Measurements from ENCODE around the gene GRM3. TPM values are rescaled to one million over a fixed set of nuclear protein-coding genes. Genes with fewer than 3 reads are reported as not detected.

The GRM3 gene
- total and polyA plus RNA-seq, 8 donors: 0.02 TPM; not detected in 7

- Histone ChIP-seq H3K36me3 (no peaks in the 10 kb centered on the region), H3K4me1 (no peaks in the 10 kb centered on the region), H3K9me3 (no peaks in the 10 kb centered on the region), H3K4me3 (no peak overlapping the region), H3K27me3 (no peaks in the 10 kb centered on the region), H3K27ac (no peak overlapping the region)
- no peak for TF ChIP-seq CTCF (IDR thresholded peaks at IDR 0.05)
- intact Hi-C loops (cut with DNase I): loop anchor here in 2 of 3 donors (10.0 kb wide), 2 partner anchors 1014 to 1024 kb away; no protein-coding TSS in a partner anchor
- no peak for ATAC-seq
- FAIRE-seq: no peak
- 37 to 49% methylated on average over 1 of the region's 1 CpG for WGBS, 2 donors
- DNase-seq: no peak
Observed at GRCh38 chr7:86908948-86909347, 265.2 kb downstream of the GRM3 start.

- TF ChIP-seq CTCF (IDR thresholded peaks at IDR 0.05): no peak
- intact Hi-C loops (cut with DNase I): no loop called here
- no peak overlapping the region for H3K4me3 ChIP-seq
- no peaks in the 10 kb centered on the region for H3K9me3 ChIP-seq
- no peak for FAIRE-seq
- H3K27ac ChIP-seq: no peak overlapping the region
- WGBS, 2 donors: 82 to 91% methylated on average over 1 of the region's 1 CpG
- H3K36me3 ChIP-seq: no peaks in the 10 kb centered on the region
- no peak for ATAC-seq
- DNase-seq: no peak
- H3K27me3 ChIP-seq: no peaks in the 10 kb centered on the region
- H3K4me1 ChIP-seq: no peaks in the 10 kb centered on the region
Observed at GRCh38 chr7:86911659-86912058, 267.9 kb downstream of the GRM3 start.

- no peak overlapping the region for H3K27ac ChIP-seq
- ATAC-seq: no peak
- H3K4me3 ChIP-seq: no peak overlapping the region
- no peaks in the 10 kb centered on the region for H3K4me1 ChIP-seq
- WGBS, 2 donors: 81 to 82% methylated on average over 4 of the region's 4 CpGs
- DNase-seq: no peak
- TF ChIP-seq CTCF (IDR thresholded peaks at IDR 0.05): no peak
- intact Hi-C loops (cut with DNase I): no loop called here
- FAIRE-seq: no peak
- H3K9me3 ChIP-seq: no peaks in the 10 kb centered on the region
- no peaks in the 10 kb centered on the region for H3K27me3 ChIP-seq
- no peaks in the 10 kb centered on the region for H3K36me3 ChIP-seq
Observed at GRCh38 chr7:86913709-86914108, 270.0 kb downstream of the GRM3 start.
